Activated T-cell treated with anti-CD3 and anti-CD28 coated beads, Interleukin-2, amount 50 U/mL, for 48 hours (primary cell): Measurements from ENCODE around the gene DLG2.
"Not testable (repeated sequence)": the region's sequence is repeated elsewhere in the genome, so short reads cannot be mapped to it uniquely, and the experiment has no call there.

Source experiments
- DNase-seq, 2 experiments: peaks; one replicate each; pipeline ENCODE4 v3.0.0-alpha.2; 2020

Gene DLG2

DNA sequence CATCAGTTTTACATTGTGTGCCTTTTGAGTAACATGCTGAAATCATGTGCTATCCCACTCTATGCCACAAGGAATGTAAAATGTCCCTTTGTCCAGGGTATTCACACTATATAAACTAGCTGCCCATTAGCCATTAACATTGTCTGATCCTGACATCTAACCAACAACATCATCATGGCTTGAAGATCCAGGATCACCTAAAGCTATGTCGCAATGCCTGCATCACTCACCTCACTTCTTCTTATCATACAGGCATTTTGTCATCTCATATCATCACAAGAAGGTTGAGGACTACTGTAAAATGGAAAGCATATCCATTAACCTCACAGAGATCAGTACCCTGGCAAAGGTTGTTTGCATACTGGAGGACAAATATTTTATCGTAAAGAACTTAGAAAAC is 742.3 kb downstream of the DLG2 start:
- no peak for DNase-seq

DNA sequence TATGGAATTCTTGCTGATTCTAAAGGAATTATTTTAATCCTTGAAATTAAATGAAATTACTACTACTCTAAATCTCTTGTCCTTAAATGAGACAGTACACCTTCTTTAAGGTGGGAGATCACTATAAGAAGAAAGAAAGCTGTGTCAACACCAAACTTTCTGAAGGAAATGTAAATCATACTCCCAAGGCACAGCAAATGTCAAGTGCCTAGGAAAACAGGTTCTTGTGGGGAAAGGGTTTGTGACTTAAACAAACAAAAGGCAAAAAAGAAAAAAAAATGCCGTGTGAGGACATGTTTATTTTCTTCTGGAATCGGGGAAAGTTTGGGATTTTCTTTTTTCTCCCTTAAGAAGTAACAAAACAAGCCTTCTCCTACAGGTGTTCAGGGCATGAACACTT is 745.1 kb downstream of the DLG2 start:
- no peak for DNase-seq

DNA sequence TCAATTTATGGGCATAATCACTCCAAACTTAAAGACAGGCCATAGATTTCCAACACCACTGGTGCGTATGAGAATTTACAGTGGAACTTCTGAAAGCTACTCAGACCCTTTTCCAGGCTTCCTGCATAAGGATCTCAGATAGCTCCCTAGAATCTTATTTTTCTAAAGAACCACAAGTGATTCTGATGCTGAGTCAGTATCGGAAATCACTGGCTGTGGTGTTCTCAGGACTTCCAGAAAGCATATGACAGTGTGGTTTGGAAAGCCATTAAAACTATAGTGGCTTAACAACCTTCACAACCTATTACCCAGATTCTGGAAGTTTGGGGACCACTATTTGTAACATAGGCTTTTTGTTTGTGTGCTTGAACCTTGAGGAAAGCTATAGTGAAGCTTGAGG is 756.0 kb downstream of the DLG2 start:
- DNase-seq: no peak

DNA sequence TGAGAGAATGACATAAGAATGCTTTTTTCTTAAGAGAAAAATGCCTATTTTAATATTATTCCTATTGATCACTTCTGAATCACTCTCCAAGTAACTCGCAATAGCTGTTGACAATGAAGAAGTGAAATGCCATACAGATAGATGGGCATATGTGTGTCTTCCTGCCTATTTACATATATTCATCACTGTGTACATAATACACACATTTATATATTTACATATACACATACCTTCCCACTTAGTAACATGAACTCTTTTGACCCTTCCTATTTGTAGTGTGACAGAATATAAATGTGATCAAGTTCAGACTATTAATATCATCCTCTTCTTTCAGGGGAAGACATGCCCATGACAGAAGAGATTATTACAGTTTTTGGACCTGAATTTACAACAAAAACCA is 756.7 kb downstream of the DLG2 start:
- no peak for DNase-seq

DNA sequence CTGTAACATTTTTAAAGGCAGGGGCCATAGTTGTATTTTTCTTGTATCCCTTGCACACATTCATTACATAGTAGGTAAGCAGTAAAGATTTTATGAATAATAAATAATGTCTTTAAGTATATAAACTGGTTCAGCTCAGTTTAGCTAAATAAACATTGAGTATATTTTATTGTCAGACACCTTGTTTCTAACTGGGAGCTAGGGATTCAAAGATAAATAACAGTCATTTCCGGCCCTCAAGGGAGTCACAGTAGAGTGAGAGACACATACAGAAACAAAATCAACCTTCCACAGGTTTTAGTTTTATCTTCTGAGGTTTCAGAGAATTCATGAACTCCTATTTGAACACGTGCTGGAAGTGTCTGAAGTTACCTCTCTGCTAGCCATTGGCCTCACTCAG is 760.2 kb downstream of the DLG2 start:
- DNase-seq: no peak

DNA sequence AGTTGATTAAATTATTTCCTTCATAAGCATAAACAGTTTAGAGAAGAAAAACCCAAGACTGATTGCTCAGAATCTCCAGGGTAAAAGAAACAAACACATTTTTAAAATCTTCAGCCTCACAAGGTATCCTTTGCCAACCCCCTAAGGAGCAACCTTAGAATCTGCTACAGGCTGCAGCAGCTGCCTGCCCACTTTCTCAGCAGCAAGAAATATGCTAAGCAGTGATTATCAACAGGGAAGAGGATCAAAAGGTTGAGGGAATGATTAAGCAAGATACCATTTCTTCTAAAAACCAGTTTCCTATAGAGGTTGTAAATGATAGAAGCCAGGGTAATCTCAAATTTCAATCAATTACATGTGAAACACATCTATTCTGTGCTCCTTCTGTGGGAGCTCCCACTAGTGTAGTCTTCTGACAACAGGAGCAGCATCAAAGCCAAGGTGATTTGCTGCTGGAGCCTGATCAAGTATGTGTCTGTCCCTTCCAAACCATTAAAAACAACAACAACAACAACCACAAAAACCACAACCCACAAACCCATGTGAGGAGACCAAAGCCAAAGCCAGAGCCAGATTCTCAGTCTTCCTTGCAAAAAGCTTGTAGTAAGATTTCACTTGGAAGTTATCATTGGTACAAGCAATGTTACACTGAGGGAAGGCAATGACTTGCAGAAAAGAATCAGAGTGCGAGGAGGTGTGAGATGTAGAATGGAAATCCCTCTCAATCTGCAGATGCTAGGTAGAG is 761.2 kb downstream of the DLG2 start:
- no peak for DNase-seq

DNA sequence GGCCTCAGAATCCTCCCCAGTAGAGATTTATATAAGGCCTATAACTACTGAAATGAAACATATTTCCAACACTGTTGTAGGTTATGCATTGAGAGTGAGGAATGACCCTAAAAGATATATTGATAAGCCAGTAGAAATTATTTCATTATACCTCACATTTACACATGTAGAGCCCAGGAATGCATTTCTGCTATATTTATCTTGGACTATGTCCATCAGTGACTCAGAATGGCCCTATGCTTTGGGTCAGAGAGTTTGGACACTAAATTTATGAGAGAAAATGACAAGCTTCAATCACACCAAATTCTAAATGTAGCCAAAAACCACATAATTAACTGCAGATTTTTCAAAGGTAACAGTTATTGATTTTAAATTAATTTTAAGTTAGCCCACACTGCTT is 761.9 kb downstream of the DLG2 start:
- no peak for DNase-seq

DNA sequence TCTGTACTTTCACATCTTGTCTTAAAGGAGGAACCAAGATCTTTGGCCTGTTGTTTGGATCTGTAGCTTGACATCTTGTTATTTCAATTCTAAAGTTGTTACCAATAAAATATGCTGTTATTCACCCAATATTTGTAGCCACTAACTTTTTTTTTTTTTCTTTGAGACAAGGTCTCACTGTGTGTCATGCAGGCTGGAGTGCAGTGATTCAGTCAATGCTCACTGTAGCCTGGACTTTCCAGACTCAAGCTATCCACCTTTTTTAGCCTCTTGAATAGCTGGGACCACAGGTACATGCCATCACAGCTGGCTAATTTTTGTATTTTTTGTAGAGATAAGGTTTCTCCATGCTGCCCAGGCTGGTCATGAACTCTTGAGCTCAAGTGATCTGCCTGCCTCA is 769.4 kb downstream of the DLG2 start:
- no peak for DNase-seq

DNA sequence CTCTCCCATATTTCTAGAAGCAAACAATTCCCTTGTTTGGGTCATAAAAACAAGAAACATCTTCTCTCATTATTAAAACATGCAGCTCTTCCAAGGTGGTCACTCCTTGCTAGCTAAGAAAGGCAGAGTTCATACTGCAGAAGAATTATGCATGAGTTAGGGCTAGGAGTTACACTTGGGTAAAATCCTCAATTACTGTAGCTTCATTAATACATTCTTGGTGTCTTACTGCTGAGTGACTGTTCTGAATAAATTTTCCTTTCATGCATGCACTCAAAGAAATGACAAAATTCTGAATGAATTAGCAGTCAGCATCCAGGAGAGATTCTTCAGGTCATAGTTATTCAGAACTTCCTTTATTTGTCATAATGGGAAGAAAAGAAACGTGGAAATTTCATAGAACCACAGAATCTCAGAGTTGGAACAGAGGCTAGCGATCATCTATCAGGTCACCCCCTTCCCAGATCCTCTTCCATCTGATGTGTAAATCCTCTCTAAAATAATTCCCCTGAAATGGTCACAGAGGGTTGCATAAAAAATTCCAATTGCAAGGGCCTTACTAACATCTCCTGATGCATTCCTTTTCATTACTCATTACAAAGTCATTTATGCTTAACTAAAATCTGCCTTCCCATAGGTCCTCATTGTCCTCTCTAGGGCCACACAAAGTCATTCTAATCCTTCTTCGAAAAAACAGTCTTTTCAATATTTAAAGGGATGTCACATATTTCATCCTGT is 771.5 kb downstream of the DLG2 start:
- DNase-seq: no peak

DNA sequence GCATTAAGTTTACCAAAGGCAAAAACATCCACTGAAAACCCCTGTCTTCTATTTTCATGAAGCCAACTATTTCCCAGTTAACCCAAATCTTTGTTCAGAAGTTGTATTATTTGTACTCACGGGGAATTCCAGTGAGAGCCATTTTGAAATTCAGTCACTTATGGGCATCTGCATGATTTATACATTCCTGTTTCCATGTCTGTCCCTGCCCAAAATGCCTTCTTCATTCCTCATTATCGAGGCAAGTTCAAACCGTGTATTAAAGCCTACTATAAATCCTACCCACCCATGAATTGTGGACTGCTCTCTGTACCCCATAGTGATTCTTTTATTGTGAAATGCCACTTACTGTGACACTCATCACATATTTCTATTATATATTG is 772.7 kb downstream of the DLG2 start:
- no peak for DNase-seq

DNA sequence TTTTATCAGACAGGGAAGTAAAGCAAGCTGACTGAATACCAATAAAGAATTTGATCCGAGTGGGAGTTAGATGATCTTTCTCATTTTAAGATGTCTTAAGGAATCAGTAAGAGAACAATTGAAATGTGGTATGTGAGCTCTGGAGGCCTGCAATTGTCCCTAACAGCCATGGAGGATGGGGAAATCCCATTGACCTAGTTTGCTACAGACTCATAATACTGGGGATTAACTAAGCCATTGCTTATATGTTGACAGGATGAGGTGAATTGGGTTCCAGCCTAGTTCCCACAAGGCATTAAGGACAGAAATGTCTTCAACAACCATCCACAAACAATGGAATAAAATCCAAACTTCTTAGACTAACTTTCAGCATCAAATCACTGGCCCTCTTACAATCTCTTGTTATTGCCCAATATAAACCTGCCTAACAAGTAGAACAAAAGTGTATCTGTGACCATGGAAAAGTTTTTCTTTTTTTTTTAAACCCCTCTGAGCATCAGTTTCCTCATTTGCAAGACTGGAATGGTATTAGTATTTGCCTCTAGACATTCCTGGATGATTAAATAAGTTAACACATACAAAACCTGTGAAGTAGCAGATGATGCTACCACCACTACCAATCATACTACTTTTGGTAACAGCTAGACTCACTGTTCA is 773.2 kb downstream of the DLG2 start:
- DNase-seq: no peak

DNA sequence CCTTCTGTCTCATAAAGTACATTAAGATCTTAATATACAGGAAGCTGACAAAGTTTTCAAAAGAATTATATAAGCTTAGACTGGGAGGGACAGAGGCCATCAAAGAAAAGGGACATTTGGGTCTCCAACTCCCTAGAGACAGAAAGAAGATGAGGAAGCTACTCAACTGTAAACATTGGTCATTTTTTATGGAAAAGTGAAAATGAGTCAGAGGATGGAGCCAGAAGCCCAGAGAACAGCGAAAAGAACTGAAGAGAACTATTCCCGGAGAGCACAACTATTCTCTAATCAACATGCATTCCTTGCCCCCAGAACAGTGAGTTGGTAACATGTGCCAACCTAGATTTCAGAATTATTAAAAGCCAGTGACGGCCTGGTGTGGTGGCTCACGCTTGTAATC is 779.3 kb downstream of the DLG2 start:
- DNase-seq: no peak

DNA sequence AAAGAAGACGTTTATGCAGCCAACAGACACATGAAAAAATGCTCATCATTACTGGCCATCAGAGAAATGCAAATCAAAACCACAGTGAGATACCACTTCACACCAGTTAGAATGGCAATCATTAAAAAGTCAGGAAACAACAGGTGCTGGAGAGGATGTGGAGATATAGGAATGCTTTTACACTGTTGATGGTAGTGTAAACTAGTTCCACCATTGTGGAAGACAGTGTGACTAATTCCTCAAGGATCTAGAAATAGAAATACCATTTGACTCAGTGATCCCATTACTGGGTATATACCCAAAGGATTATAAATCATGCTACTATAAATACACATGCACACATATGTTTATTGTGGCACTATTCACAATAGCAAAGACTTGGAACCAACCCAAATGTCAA is 786.9 kb downstream of the DLG2 start:
- DNase-seq: not testable (repeated sequence)

DNA sequence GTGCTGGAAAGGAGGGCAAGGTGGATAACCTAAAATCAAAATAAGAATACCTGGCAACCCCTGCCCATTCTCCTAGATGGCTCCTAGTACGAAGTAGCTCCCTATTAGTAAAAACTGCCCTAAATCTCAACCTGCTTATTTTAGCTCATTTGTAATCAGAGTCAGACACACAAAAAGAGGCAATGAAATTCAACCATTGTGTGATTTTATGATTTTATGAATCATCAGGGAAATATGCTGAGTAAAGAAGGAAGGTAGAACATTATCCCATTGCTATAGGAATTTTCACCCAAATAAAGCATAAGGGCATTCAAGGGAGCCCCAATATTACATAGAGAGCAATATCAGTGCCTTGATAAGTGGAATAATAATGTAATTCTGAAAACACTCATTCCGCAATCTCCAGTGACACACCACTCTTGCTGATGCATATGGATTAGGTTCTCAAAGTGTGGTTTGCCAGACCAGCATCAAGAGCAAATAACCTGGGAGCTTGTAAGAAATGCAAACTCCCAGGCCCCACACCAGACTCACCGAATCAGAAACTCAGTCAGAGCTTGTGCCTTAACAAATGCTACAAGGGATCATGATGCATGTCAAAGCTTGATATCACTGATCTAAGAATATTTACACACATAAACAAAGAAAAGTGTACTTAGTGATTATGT is 789.6 kb downstream of the DLG2 start:
- DNase-seq: no peak

DNA sequence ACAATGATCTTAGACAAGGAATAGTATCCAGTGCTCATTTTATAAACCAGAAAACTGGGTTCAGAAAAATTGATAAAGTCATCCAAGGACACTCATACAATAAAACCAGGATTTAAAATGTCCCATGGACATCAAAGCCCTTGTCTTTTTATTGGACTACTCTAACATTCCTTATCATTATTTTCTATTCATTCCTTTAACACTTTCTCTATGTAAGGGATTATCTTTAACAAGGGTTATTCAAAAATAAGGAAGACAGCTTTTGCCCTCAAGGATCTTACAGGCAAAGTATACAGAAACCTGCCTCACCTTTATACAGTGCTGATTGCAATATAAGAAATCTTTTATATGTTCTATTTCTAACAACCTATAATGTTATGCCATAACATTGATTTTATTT is 790.8 kb downstream of the DLG2 start:
- DNase-seq: no peak

DNA sequence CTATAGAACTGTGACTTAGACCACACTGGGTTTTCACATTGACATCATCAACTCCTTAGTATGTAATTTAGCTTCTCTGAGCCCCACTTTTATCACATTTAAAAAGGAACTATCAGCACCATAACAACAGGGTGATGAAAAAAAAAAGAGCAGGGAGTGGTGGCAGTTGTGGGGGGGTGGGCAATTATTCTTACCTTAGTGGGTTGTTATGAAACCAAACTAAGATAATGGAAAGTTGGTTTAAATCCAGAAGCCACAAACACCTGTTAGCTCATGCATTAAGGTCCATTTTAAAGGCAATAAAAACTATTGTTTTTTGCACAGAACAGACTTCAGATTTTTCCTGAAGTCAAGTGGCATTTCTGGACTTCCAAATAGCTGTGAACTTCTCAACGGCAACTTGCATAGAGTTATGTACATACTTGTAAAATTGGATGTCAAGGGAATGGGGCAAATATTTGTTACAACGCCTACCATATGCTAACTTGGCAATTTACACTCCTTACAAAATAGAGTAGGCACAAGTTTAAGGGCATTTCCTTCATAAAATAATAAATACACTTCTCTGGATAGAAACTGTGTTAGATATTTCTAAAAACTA is 793.6 kb downstream of the DLG2 start:
- DNase-seq: no peak

DNA sequence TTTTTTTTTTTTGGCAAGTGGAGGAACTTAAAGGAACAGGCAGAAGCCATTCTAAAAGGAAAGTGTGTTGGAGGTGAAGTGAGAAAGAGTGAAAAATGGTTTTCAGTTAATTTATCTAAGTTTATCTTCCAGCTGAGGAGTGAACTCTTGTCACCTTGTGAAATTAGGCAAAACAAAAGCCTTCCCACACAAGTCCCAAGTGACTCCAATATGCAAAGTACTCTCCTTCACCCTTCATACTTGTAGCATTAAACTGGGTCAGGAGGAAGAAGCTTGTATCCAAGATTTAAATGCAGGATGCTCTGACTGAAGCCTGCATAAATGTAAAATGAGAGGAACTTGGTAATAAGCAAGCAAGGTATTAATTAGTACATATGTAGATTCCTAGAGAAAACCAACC is 796.8 kb downstream of the DLG2 start:
- DNase-seq: no peak

DNA sequence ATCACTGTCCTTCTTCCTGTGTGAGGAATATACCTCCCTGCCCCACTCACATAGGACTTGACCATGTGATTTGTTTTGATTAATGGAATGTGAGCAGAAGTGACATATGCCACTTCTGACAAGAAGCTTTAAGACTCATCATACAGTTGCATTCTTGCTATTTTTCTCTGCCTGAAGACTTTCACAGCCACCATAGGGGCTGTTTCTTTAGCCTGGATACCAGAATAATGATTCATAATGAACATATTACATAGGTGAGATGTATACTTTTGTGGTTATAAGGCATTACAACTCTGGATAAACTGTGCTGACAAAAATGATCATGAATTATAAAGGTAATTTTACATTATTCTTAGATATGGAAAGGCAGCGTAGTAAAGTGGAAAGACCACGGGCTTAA is 798.0 kb downstream of the DLG2 start:
- DNase-seq: no peak

DNA sequence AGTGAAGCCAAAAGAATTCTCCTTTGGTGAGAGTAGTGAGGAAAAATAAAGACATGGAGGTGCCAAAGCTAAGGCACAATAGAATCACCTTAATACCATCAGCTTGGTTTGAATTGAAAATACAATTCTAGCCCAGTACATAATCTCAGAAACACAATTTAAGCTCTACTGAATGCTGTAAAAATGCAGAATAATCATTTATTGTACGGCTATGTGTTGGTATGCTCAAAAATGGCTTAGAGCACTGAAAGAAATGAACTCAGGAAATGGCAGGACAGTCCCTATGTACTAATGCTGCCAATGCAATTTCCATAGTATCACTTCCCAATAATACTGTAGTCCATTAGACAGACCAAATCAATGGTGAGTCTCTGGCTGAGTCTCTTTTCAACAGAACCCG is 798.5 kb downstream of the DLG2 start:
- DNase-seq: no peak

DNA sequence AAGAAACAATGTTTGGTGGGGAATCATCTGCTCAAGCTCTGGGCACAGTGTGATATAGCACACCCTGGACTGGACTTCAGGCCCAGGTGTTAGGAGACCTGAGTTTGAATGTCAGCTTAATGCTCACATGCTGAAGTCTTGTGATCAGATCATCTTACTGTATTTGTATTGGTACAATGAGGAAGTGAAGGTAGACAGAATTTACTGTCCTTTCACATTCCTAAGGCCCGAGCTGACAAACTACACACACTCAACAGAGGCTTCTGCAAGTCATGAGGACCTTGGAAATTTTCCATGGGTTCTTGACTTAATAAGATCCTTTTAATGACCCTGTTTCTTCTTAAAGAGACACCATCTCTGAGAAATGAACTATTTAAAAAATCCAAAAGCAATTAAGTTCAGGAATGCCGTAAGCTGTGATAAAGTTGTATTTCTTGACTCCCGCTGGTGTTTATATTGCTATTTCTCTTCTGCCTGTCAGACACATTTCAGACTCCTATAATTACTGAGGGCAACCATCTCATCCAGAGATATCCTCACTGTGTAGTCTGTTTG is 802.0 kb downstream of the DLG2 start:
- no peak for DNase-seq

DNA sequence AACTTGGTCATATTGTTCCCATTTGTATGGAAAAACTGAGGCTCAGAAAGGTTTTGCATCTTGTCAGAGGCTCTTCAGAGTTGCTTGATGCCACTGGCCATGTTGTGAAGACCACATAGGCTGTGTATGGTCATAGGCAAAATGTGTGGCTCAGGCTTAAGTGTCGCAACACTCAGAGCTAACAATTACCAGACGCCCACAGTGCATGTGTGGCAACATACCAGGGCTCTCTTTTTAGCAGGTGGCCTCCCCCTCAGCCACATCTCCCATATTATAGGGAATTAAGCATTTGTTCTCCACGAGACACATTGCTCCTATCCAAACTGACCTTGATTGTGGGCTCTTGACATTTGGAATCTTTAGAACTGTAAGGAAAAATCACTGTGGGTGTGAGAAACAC is 802.5 kb downstream of the DLG2 start:
- no peak for DNase-seq

DNA sequence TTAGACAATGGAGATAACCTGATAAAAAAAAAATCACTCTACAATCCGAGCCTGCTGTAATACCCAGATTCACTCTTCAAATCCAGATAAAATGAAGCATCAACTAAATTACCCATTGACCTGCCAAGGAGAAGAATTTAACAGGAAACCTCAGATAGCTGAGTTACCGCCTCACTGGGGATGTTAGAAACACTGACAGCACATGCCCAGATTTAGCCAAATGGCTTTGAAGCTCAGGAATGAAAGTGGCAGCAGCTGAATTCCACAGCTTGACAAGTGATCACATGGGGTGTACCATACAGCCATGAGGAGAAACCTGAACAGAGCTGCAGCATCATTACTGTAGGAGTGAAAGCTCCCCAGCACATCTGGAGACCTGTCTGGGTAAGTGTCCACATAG is 807.6 kb downstream of the DLG2 start:
- no peak for DNase-seq

DNA sequence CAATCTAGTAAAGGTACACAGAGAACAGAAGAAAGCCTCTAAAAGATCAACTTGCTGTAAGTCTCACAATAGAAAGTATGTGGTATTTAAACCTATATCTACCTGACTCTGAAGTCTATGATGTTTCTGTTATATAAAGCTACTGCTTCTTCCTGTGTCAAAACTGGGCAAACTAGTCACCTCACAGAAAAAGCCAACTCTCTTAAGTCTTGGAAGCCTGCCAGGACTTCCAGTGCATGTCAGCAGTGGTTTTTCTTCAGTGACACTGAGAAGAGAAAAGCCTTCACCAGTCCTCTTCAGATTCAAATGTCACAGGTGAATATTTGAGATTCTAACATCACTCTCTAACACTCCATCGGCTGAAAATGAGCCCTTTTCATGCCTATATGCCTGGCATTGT is 808.0 kb downstream of the DLG2 start:
- no peak for DNase-seq
